ENCODE data around the gene TENT5D. TPM values are rescaled to one million over a fixed set of nuclear protein-coding genes. Genes with fewer than 3 reads are reported as not detected.
"Not testable (repeated sequence)": the region's sequence is repeated elsewhere in the genome, so short reads cannot be mapped to it uniquely, and the experiment has no call there.

Gene TENT5D
- total and polyA plus RNA-seq, 12 donors = not detected

- intact Hi-C loops (cut with DNase I) = no loop called here
- Histone ChIP-seq H3K4me3 (no peak overlapping the region), H3K27me3 (no peaks in the 10 kb centered on the region), H3K9me3 (peaks cover 0 to 7% (median 0%) of the 10 kb centered on the region in 11 donors), H3K4me1 (no peaks in the 10 kb centered on the region), H3K36me3 (no peaks in the 10 kb centered on the region), H3K27ac (no peak overlapping the region)
- ATAC-seq (peak in 2 of 8 donors; percentile 16 to 33), DNase-seq (no peak)
- WGBS, 2 donors = 41 to 60% methylated on average over 1 of the region's 1 CpG
- no peak for TF ChIP-seq CTCF (IDR thresholded peaks at IDR 0.05)
These were observed 12.6 kb downstream of the TENT5D start for GRCh38 chrX:80432863-80433262.

- H3K27me3 ChIP-seq; H3K4me1 ChIP-seq; H3K4me3 ChIP-seq; DNase-seq; H3K27ac ChIP-seq; ATAC-seq; intact Hi-C loops (cut with DNase I); H3K36me3 ChIP-seq: not testable (repeated sequence)
- WGBS, 2 donors = 76 to 86% methylated on average over 4 of the region's 4 CpGs
- H3K9me3 ChIP-seq = peaks cover 0 to 39% (median 0%) of the 10 kb centered on the region in 11 donors
These were observed 47.9 kb downstream of the TENT5D start for GRCh38 chrX:80468166-80468565.

GRCh38 chrX:80471582-80471981, 51.3 kb downstream of the TENT5D start:
- intact Hi-C loops (cut with DNase I) = no loop called here
- DNase-seq (no peak), ATAC-seq (no peak)
- TF ChIP-seq CTCF (IDR thresholded peaks at IDR 0.05) = no peak
- H3K9me3 ChIP-seq = peaks cover 0 to 33% (median 0%) of the 10 kb centered on the region in 11 donors
- no peaks in the 10 kb centered on the region for H3K36me3 ChIP-seq
- no peak overlapping the region for H3K4me3 ChIP-seq
- no peaks in the 10 kb centered on the region for H3K27me3 ChIP-seq
- H3K4me1 ChIP-seq = no peaks in the 10 kb centered on the region
- H3K27ac ChIP-seq = no peak overlapping the region

GRCh38 chrX:80485543-80485942, 65.3 kb downstream of the TENT5D start:
- no peaks in the 10 kb centered on the region for H3K36me3 ChIP-seq
- intact Hi-C loops (cut with DNase I) = no loop called here
- TF ChIP-seq CTCF (IDR thresholded peaks at IDR 0.05) = no peak
- ATAC-seq (no peak), DNase-seq (no peak)
- no peaks in the 10 kb centered on the region for H3K4me1 ChIP-seq
- H3K9me3 ChIP-seq = peaks cover 0 to 23% (median 0%) of the 10 kb centered on the region in 11 donors
- H3K27me3 ChIP-seq = peaks cover 0 to 10% (median 0%) of the 10 kb centered on the region in 7 donors
- H3K27ac ChIP-seq = no peak overlapping the region
- no peak overlapping the region for H3K4me3 ChIP-seq

GRCh38 chrX:80486299-80486698, 66.1 kb downstream of the TENT5D start:
- intact Hi-C loops (cut with DNase I) = no loop called here
- no peaks in the 10 kb centered on the region for H3K4me1 ChIP-seq
- no peaks in the 10 kb centered on the region for H3K36me3 ChIP-seq
- peaks cover 0 to 10% (median 0%) of the 10 kb centered on the region in 7 donors for H3K27me3 ChIP-seq
- H3K4me3 ChIP-seq = no peak overlapping the region
- H3K27ac ChIP-seq = no peak overlapping the region
- DNase-seq (no peak), ATAC-seq (no peak)
- peaks cover 0 to 27% (median 0%) of the 10 kb centered on the region in 11 donors for H3K9me3 ChIP-seq
- TF ChIP-seq CTCF (IDR thresholded peaks at IDR 0.05) = no peak
- WGBS, 2 donors = 76 to 82% methylated on average over 1 of the region's 1 CpG
